Measurements from ENCODE around the gene ANKS6. TPM values are rescaled to one million over a fixed set of nuclear protein-coding genes. Genes with fewer than 3 reads are reported as not detected.

ANKS6 gene
- total RNA-seq, 2 donors from 2014 or later, result 13.2 to 32.0 TPM

- no peaks in the 10 kb centered on the region for H3K27me3 ChIP-seq
- WGBS, 2 donors, result 81 to 90% methylated on average over 6 of the region's 6 CpGs
- DNase-seq (no peak), ATAC-seq (no peak)
- intact Hi-C loops (cut with DNase I), result no loop called here
- H3K4me3 ChIP-seq, result no peak overlapping the region
- TF ChIP-seq CTCF (IDR thresholded peaks at IDR 0.05), result no peak
- TF ChIP-seq POLR2A (IDR thresholded peaks at IDR 0.05), result no peak
- no peaks in the 10 kb centered on the region for H3K4me1 ChIP-seq
- no peaks in the 10 kb centered on the region for H3K9me3 ChIP-seq
- H3K27ac ChIP-seq, result no peak overlapping the region
- H3K36me3 ChIP-seq (replicated peaks in 1 of 2; ENCODE audit: insufficient read depth in 1 of 2, low read depth in 2 of 2), result peaks cover 0 to 6% of the 10 kb centered on the region in 2 donors
Measured at GRCh38 chr9:98838868-98839565, 42.7 kb upstream of the ANKS6 start.

GRCh38 chr9:98838155-98838867, 42.0 kb upstream of the ANKS6 start:
- H3K27ac ChIP-seq, result no peak overlapping the region
- intact Hi-C loops (cut with DNase I), result no loop called here
- no peaks in the 10 kb centered on the region for H3K4me1 ChIP-seq
- no peaks in the 10 kb centered on the region for H3K9me3 ChIP-seq
- H3K27me3 ChIP-seq, result no peaks in the 10 kb centered on the region
- TF ChIP-seq CTCF (IDR thresholded peaks at IDR 0.05) (no peak), POLR2A (IDR thresholded peaks at IDR 0.05) (no peak)
- whole genome bisulfite sequencing, 2 donors, result 95 to 96% methylated on average over 6 of the region's 6 CpGs
- no peak overlapping the region for H3K4me3 ChIP-seq
- ATAC-seq, result no peak
- DNase-seq, result no peak
- peaks cover 0 to 6% of the 10 kb centered on the region in 2 donors for H3K36me3 ChIP-seq (replicated peaks in 1 of 2; ENCODE audit: insufficient read depth in 1 of 2, low read depth in 2 of 2)

GRCh38 chr9:98837516-98837915, 41.2 kb upstream of the ANKS6 start:
- no peak overlapping the region for H3K27ac ChIP-seq
- TF ChIP-seq POLR2A (IDR thresholded peaks at IDR 0.05) (no peak), CTCF (IDR thresholded peaks at IDR 0.05) (no peak)
- DNase-seq, result no peak
- no peak for ATAC-seq
- no peaks in the 10 kb centered on the region for H3K4me1 ChIP-seq
- 94% methylated on average over 4 of the region's 4 CpGs for WGBS, 2 donors
- no peak overlapping the region for H3K4me3 ChIP-seq
- intact Hi-C loops (cut with DNase I), result no loop called here
- no peaks in the 10 kb centered on the region for H3K27me3 ChIP-seq
- peaks cover 0 to 6% of the 10 kb centered on the region in 2 donors for H3K36me3 ChIP-seq (replicated peaks in 1 of 2; ENCODE audit: insufficient read depth in 1 of 2, low read depth in 2 of 2)
- H3K9me3 ChIP-seq, result no peaks in the 10 kb centered on the region

GRCh38 chr9:98836206-98836605, 39.9 kb upstream of the ANKS6 start:
- Histone ChIP-seq H3K36me3 (replicated peaks in 1 of 2; ENCODE audit: insufficient read depth in 1 of 2, low read depth in 2 of 2) (peaks cover 0 to 6% of the 10 kb centered on the region in 2 donors), H3K27ac (no peak overlapping the region), H3K9me3 (no peaks in the 10 kb centered on the region), H3K4me1 (no peaks in the 10 kb centered on the region), H3K27me3 (no peaks in the 10 kb centered on the region), H3K4me3 (no peak overlapping the region)
- 88 to 92% methylated on average over 4 of the region's 4 CpGs for WGBS, 2 donors
- ATAC-seq, result no peak
- TF ChIP-seq CTCF (IDR thresholded peaks at IDR 0.05) (no peak), POLR2A (IDR thresholded peaks at IDR 0.05) (no peak)
- intact Hi-C loops (cut with DNase I), result no loop called here
- no peak for DNase-seq
